GM19372 (cell line): Measurements from ENCODE around the gene DIAPH3.

Experiments
- ATAC-seq: cut with Tn5 transposase; IDR thresholded peaks from one replicate; pipeline ENCODE4 v1.9.1; 2021; ENCODE audit warnings: mild to moderate bottlenecking, low read depth, moderate library complexity; ENCODE audit not compliant: unreplicated experiment

The DIAPH3 gene

DNA sequence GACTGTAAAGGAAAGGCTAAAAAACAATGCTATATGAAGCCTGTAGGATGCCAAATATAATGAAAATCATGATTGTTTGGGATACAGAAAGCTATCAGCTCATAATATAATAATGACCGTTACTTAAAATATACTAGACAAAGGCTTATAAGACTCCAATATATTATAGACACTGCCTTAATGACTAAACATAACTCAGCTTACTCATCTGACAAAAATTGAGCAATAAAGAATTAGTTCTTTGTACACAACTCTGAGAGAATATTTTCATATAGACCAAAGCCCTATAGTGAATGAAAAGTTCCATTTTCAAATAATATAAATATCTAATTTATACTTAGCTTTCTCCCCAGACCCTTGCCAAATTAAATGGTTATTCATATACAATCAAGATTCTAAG lies 283.3 kb downstream of the DIAPH3 start:
- no peak for ATAC-seq

DNA sequence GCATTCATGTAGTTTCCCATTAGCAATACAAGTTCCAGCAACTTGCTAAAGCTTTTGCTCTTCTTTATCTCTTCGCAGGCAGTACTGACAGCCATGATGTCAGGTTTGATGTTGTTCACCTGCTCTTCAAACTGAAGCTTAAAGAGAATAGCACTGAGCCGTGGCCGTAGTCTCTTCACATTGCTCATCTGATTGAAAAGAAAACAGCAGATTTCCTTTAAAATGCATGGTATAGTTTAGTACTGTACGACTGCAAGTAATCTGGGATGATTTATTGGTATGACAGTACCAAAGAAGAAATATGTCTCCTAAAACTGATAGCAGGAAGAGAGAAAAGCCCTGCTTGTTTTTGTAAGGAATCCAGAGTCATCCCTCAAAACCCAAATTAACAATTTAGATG lies 284.4 kb downstream of the DIAPH3 start:
- ATAC-seq, result no peak

DNA sequence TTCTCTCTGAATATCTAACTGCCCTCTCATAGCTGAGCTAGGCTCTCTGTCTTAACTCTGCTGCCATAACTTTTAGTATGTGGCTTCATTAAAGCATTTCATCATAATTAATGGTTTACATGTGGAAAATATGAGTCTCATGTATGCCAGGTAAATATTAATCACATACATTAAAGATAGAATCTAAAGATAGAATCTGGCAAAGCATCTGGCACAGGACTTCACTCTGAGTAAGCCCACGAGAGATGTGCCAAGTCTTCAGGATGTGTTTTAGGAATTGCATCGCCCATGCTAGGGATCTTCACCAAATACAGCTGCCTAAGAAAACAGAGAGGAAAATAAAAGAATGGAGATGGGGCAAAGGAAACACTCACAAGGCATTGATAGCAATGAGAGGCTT lies 285.8 kb downstream of the DIAPH3 start:
- no peak for ATAC-seq

DNA sequence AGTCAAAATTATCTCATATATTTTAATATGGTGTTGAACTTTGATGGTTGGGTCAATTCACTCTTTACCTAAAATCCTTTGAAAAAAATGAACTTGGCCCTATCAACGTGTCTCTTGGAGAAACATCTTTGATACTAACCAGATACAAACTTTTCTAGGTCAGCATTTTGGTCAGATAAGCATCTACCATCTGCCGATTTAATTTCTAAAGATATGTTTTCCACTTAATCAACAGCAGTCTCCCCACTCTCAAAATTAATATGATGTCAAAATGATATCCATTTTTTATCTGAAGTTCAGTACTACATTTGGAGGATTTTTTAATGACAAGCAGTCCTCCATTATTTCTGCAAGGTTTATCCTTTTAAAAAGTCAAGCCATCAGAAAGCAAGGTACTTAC lies 288.8 kb downstream of the DIAPH3 start:
- ATAC-seq, result no peak

DNA sequence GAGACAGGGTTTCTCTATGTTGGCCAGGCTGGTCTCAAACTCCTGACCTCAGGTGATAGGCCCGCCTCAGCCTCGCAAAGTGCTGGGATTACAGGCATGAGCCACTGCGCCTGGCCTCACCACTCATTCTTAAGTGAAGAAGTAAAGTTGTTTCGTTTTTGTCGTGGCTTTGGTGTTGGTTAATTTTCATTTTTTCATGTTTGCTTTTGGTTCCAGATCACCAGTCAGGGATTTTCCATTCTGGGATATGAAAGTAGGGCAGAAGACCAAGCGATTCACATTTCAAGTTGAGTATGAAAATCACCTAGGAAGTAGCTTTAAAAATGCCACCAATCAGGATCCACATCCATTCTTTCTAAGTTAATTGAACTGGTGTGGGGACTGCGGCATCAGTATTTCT lies 289.9 kb downstream of the DIAPH3 start:
- no peak for ATAC-seq

DNA sequence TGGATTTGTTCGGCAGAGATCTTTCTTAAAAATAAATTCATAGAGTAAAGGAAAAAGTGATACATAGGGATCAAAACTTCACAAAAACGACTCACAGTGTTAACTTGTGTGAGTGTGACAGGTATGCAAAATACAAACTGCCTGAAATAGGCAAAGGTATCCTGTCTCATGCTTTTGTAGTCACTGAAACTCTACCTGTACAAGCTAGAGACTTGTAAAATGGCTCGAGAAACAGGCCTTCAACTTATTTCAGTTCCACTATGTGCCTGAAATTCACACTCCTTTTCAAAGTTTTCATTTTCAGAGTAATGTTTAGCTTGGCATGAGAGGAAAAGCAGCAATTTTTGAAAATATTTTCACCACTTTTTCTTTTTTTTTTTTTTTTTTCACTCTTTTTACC lies 290.4 kb downstream of the DIAPH3 start:
- ATAC-seq, result no peak

DNA sequence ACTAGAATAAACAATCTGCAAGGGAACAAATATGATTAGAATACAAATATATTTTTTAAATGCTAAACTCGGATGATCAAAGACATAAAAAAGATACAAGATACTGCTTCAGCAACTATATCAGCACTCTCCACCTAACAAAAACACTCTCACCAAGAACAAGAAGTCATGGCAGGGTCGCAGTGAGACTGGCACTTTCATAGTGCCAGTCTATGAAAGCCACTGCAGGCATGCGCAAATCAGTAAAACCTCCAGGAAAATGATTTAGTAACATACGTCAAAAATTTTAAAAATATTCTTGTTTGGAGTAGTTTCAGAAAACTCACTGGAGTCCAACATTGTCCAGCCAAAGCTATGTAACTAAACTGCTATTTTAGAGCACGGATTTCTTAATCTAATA lies 295.9 kb downstream of the DIAPH3 start:
- ATAC-seq, result no peak

DNA sequence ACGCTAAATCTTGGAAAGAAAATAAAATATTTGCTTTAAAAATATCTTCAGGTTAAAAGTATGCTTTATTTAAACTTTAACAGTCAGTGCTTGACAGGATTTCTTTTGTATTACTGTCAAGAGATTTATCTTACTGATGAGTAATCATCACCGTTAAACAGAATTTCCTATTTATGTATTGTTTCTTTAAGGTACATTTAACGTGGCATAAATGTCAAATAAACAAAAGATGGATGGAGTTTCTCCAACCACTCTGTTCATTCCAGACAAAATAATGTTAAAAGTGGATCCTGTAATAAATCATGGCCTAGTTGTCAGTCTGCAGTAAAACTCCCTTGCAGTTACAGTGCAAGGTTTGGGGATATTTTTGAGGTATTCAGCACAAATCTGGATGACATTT lies 298.3 kb downstream of the DIAPH3 start:
- no peak for ATAC-seq

DNA sequence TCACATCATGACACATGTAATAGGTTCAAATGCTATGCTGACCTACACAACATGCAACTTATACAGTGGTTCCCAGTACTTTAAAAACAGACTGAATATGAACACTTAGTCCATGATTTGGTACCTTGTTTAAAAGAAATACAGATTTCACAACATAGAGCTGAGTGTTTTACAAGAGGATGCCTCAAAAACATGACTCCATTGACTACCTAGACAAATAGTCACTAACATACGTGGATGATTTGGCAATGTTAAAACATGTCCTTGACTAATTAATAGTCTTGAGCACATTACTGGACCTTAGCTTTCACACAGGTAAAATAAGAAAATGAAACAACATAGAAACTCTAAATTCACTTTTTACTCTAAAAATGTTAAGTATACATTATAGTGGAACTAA lies 300.1 kb downstream of the DIAPH3 start:
- ATAC-seq, result no peak

DNA sequence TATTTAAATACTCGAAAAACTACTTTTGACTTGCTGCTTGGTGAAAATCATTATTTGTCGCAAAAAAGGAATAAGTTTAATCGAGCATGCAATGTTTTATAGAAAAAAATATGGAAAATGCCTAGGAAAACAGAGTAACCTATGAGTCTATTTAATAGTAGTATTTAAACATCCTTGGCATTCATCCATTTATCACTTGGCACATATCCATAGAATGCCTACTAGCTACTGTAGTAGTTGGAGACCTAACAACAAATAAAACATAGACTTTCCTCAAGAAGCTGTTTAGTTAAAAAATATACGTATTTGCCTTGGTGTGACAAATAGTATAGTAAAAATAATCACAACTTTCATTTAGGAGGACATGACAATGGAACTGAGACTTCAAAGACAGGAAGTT lies 302.1 kb downstream of the DIAPH3 start:
- no peak for ATAC-seq

DNA sequence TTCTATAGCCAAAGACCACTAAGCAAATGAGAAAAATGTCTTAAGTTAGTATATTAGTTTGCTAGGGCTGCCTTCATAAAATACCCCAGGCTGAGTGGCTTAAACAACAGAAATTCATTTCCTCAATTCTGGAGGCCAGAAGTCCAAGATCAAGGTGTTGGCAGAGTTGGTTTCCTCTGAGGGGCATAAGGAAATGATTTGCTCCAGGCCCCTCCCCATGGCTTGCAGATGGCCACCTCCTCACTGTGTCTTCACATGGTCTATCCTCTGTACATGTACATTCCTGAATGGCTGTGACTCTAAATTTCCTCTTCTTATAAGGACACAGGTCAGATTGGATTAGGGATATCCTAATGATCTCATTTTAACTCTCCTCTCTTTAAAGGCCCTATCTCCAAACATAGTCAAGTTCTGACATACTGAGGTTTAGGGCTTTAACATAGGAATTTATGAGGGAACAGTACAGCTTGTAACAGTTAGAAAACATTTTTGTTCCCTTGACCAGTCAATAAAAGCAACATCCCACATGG lies 307.4 kb downstream of the DIAPH3 start:
- ATAC-seq, result no peak

DNA sequence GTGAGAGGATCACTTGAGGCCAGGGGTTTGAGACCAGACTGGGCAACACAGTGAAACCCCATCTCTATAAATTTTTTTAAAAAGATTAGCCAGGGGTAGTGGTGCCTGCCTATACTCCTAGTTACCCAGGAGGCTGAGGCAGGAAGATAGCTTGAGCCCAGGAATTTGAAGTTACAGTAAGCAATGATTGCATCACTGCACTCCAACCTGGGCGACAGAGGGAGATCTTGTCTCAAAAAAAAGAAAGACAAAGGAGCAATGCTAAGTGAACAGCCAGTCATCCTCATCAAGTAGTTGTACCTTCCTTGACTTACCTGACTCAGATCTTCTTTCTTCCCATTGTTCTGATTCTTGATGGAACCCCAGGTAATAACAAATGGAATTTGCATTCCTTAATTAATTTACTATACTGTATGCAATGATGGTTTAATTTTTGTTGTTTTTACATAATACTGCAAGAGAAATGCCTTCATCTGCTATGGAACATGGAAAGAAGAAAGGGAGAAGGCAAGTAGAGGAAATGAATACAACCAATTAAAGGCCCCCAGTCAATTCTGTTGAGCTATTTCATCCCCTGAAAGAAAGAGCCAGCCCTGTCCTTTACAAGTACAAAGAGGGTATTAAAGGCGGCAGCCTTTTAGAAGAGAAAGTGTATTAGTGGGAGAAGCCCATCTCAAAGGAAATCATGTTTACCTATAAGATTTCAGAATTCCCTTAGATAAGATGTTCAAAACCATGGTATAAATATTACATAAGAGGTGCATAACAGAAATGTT lies 316.7 kb downstream of the DIAPH3 start:
- ATAC-seq, result no peak

DNA sequence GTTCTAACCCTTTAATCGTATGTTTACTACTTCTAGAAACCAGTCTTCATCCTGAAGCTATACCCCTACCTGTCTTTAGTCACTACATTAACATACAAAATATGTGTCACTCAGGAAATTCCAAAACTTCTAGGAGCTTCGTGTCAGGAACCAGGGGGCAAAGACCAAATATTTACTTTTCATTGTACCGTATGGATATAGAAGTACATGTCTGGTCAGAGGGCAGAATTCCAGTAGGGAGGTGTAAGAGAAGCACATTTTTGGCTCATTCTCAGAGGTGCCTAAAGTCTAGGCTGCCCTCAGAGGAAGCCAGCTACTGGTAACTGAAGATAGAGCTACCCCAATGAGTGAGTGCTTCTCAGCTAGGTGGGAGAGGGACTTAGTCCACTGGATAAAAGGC lies 320.7 kb downstream of the DIAPH3 start:
- ATAC-seq, result no peak

DNA sequence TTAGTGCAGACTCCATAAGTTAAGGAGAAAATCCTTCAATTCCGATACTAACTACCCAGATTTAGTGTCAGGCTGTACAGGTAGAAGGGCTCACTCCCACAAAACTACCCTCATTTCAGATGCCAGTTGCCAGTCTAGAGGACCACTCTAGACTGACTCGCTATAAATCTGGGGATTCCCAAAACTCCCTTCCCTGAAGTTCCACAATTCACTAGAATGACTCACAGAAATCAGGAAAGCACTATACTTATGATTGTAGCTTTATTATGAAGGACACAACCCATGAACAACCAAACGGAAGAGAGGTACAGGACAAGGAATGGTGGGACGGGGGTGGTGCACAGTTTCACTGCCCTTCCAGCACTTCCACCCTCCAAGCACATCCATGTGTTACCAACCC lies 321.2 kb downstream of the DIAPH3 start:
- no peak for ATAC-seq

DNA sequence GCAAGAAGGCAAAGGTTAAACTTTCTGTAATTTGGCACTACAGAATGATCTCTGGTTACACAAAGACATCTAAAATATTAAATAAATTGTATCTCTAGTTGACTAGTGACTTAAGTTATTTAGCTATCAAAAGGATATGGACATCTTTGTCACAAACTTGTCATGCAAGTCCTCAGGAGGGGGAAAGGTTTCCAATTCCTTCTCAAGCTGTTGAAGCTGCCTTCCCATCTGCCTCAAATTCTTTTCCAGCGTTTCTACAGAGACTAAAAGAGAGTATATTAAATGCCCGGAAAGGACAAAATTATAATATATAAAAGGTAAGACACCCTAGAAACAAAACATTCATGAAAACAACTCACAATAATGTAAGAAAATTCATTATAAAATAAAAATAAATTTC lies 324.5 kb downstream of the DIAPH3 start:
- ATAC-seq, result no peak

DNA sequence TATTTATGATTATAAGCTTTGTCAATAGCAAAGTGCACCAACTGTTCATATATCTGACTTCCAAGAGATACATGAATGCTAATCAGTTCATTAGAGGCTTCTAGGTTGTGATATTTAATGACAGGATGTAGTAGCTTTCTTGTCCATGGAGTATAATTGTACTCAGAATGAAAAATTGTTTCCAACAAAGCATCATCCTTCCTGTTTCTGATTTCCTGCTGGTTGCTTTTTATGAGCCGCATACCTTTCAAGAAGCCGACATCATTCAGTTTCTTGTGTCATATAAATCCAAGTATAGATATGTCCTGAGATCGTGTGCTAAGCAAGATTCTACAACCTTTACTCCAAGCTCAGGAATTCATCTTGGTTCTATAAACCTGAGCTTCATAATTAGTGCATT lies 326.6 kb downstream of the DIAPH3 start:
- no peak for ATAC-seq

DNA sequence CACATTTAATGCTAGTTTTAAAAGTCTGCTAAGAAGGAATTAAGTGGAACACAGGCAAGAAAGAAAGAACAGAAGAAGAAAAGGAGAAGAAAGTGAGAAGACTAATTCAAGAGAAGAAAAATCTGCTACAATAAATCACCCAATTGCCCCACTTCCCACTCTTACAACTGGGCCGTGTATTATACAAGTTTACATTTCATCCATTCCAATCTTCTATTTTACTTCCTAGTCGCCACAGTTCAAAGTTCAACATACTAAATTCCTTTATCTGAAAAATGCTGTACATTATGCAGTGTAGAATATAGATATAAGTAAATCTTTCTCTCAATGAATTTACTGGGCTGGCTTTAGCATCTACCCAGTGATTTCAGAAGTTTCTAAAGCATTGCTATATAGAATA lies 328.2 kb downstream of the DIAPH3 start:
- ATAC-seq, result no peak

DNA sequence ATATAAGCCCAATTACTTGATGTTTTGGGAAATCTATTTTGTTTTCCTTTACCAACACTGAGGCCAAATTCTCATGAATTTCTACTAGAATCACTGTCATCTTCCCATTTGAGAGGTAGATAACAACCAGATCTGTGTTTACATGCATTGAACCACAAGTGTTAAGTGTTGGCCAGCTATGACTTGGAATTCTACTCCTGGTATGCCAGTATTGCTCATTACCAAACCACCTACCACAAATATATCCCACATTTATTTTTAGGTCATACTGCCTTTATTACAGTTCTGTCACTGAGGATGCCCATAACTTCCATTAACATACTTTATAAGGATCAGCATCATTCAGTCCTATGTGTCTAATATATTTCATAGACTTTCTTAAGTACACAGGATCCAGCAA lies 328.9 kb downstream of the DIAPH3 start:
- ATAC-seq, result no peak

DNA sequence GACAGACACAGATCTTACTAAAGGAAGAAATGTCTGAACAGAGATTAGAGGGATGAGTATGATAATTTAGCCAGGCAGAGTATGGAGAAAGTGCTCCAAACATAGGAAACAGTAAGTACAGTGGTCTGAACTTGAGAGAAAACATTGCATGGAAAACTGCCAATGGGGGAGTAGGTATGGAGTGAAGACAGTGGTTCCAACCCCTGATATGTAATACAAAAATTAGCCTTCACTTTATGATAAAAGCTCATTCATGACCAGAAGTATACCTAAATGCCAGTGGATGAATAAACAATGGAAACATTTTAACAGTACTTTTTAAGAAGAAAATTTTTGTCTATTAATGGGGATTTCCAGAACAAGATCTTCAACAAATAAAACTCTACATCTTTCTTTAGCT lies 334.0 kb downstream of the DIAPH3 start:
- no peak for ATAC-seq

DNA sequence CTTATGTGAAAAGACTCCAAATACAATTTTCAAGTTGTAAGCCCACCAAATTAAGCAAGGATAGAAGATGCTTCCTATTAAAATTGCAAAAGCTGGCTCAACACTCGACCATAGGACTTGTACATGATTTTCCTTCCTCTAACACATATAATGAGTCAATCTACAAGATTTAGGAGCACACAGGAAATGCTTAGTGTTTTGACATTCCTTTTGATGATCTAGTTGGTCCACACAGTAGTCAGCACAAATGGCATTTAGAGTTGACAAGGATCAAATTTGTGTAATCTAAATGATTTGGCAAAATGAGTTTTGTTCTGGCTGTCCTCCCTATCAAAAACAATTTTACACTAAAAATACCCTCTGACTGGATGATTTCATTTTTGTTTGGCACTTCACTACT lies 340.2 kb downstream of the DIAPH3 start:
- ATAC-seq, result no peak

DNA sequence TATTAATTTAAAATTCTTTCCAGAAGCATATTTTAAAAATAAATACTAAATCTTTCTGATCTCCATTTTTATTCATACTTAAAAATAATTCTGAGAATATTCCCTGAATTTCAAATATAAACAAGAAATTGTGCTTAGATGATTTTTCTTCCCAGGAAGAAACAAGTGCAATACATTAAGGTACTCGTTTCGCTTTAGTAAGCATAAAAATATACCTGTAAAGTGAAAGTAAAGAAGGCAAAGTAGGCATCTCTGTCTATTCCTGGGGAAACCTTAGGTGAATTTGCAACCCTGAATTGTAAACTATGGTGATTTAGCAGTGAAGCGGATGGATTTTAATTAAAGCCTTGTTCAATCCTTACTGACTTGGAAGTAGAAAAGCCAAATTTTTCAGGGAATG lies 354.2 kb downstream of the DIAPH3 start:
- no peak for ATAC-seq

DNA sequence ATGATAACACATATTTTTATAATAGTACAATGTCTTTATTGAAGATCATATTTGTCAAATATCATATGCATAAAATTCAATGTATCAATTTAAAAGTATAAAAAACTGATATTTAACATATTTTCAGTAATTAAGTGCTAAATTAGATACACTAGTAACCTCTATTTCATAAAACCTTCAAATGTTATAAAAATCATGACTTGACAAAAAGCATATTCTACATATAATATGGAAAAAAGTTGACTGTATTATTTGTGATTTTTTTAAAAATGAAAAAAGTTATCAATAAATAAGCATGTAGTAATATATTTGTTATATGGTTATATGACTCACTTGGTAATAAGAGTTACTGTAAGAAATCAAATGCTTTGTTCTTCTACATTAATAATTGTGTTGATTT lies 356.9 kb downstream of the DIAPH3 start:
- ATAC-seq, result no peak
